Measurements from ENCODE around the gene ADCY9.

DNA sequence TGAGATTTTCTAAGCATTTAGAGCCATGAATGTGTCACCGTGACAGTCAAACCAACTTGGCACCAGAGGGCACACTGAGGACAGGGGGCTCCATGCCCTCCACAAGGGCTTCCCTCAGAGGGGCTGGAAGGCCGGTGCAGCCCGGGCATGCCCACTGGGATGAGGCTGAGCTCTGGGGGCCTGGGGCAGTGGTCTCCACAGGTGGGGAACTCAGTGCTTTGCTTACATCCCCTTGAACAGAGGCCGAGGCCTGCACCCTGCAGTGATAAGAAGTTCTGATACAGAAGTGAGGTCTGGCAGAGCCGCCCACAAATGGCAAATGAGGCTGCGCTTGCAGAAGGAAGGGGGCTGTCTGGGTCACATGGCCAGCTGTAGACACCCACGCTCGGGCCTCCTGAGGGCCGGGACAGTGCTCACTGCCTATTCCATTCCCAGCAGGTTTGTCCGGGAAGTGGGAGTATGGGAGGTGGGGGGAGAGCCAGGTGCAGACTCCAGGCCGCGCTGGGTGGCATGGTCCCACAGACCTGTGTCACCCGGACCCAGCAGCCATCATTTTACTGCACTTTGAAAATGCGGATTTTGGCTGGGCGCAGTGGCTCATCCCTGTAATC is 118.9 kb downstream of the ADCY9 start:
- TF ChIP-seq, protein P1, sequence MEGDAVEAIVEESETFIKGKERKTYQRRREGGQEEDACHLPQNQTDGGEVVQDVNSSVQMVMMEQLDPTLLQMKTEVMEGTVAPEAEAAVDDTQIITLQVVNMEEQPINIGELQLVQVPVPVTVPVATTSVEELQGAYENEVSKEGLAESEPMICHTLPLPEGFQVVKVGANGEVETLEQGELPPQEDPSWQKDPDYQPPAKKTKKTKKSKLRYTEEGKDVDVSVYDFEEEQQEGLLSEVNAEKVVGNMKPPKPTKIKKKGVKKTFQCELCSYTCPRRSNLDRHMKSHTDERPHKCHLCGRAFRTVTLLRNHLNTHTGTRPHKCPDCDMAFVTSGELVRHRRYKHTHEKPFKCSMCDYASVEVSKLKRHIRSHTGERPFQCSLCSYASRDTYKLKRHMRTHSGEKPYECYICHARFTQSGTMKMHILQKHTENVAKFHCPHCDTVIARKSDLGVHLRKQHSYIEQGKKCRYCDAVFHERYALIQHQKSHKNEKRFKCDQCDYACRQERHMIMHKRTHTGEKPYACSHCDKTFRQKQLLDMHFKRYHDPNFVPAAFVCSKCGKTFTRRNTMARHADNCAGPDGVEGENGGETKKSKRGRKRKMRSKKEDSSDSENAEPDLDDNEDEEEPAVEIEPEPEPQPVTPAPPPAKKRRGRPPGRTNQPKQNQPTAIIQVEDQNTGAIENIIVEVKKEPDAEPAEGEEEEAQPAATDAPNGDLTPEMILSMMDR (conservative IDR thresholded peaks at IDR 0.05) = no peak
- no peak for TF ChIP-seq EZH2 (IDR thresholded peaks at IDR 0.05; ENCODE audit: low read depth)

Data from PC-9 (cell line).